HG02981 (cell line): ENCODE data around the gene MAP1LC3B.

Experiments used
- ATAC-seq: cut with Tn5 transposase; IDR thresholded peaks from one replicate; pipeline ENCODE4 v1.9.1; 2021; ENCODE audit warnings: mild to moderate bottlenecking, moderate library complexity; ENCODE audit not compliant: unreplicated experiment

MAP1LC3B gene

DNA sequence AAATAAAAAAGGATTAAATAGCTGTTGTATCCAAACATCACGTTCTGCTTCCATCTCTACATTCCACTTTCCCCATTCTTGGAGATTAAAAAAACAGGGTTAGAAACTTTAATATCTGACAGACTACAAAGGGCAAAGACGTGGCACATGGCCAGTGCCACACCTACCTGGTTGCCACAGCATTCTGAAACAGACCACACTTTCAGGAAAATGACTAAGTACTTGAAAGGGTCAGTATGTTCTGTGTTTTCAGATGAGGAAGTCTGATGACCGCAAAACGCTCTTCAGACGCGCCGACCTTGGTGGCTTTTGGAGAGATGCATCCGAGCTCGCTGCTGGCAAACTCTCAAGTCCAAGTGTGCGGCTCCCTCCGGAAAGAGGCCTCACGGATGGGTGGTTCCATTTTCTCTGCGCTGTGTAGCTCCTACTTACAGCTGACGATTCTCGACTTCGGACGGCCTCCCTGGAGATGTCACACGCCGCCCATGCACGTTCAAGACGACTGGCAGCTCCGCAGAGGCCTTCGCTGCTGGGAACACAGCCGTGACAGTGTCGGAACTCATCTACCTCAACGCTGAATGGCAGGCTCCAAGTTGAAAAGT lies 15.5 kb downstream of the MAP1LC3B start:
- ATAC-seq, result no peak

DNA sequence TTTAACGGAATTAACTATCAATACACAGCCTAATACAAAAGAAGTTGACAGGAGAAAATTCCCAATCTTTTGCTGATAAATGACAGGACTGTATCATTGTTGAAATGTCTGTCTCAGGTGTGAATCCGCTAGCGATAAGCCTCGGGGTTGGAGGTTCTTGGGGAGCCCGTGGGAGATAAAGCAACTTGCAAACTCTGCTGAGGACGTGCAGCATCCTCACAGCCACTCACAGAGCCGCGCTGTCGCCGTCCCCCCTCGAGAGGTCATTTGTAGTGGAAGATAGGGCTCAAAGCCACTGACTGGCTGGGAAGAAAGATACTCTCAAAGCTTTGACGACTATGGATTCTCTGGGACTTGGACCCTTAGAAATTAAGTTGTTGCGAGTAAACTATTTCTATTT lies 17.0 kb downstream of the MAP1LC3B start:
- no peak for ATAC-seq

DNA sequence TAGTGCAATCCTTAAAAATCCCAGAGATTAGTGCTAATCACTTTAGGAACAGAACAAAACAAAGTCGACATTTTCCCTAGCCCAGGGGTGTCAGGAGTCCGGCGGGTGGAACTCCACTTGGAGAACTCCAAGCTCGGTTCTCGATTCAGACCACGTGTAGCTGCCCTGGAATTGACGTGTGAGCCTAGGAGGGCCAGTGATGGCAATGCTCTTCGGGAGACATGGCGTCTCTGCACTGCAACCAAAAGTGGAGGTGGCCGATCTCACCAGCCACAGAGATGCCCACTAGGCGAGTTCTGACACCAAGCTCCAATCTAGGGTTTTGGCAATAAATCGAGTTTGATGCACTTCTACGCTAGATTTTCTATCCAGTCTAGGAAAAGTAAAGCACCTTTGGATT lies 17.6 kb downstream of the MAP1LC3B start:
- no peak for ATAC-seq

GRCh38 chr16:87410530-87410929 lies 18.4 kb downstream of the MAP1LC3B start:
- ATAC-seq, result no peak

DNA sequence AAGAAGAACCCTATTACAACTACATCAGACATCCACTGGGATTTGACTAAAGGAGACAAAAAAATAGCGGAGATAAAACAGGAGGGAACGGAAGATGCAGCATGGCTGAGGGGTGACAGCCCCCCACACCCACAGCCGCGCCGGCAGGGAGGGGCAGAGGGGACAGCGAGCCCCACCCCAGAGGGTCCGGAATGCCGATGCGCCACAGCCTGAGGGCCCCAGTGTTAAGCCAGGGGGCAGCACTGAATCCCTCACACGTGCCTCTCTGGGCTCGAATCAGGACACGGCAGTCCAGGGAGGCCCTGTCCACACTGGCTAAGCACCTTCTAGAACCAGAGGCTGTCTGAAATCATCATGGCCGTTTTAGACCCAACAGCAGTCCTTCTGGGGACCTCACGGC lies 18.8 kb downstream of the MAP1LC3B start:
- no peak for ATAC-seq

DNA sequence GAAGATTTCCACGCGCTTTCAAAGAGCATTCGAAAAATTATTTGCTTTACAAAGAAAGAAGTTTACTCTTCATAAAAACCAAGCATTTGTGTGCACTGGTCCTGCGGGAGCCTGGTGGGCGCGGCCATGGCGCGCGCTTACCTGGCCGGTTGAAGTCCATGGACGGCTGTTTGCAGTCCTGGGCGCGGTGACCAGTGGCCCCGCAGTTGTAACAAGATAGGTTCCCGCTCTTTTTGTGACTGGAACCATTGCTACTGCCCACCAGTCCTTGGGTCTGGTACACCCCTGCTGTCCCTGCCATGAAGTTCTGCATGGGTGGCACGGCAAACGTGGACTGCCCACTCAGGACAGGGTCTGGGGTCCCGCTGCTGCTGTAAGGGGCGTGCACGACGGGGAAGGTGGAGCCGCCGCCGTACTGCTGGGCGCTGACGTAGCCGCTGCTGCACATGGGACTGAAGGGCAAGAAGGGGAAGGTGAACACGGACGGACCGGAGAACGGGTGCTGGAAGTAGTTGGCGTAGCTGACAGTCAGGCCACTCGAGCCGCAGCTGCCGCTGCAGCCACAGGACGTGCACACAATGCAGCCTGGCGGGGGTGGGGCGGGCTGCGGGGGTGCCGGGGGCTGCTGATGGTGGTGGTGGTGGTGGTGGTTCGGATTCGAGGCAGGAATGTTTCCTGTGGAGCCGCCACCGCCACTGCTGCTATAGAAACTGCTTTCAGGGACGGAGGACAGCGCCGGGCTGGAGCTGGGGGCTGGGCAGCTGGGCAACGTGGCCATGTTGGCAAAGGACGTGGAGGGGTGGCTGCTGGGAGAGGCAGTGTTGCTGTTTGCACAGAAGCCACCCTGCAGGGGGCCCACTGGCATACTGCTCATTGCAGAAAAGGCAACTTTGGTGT lies 19.5 kb downstream of the MAP1LC3B start:
- ATAC-seq, result no peak

DNA sequence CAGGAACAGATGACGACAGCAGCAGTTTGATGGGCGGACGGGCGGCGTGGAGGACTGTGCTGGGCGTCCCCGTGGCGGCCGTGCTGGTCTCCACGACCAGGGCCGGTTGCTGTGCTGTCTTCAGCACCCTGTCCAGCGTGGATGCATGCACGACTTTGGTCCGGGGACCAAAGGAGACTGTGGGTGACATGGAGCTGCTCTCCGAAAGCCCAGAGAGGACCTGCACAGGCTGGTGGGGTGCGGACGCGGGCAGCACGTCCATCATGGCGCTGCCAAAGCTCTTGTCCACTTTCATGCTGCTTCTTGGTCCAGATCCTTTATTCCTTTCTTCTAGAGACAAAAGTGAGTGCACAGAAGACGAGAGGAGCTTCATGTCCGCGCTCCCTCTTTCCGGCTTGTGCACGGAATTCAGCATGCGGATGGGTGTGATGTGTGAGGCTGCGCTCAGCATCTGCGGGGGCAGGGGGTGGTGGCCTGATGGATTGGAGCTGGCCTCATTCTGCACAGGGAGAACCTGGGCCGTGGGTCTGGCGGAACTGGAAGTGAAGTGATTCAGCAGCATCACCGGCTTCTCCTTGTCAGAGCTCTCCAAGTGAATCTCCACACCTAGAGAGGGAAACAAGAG lies 20.3 kb downstream of the MAP1LC3B start:
- no peak for ATAC-seq

DNA sequence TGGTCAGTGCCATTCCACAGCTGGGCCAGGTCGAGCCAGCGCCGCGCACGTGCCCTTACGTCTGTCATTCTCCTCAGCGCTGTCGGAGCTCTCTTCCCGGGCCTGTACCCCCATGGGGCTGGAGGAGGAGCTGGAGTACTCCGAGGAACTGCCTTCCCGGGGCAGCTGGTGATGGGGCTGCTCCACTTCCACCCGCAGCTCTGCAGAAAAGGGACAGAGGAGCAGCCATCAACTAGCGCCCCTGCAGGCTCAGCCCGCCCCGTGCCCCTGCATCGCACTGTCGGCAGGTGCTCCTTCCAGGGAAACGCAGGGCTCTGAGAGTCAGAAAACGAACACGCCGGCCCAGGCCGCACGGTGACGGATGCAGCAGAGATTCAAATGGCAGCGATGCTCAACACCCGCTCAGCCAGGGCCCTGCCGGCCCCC lies 20.9 kb downstream of the MAP1LC3B start:
- no peak for ATAC-seq

DNA sequence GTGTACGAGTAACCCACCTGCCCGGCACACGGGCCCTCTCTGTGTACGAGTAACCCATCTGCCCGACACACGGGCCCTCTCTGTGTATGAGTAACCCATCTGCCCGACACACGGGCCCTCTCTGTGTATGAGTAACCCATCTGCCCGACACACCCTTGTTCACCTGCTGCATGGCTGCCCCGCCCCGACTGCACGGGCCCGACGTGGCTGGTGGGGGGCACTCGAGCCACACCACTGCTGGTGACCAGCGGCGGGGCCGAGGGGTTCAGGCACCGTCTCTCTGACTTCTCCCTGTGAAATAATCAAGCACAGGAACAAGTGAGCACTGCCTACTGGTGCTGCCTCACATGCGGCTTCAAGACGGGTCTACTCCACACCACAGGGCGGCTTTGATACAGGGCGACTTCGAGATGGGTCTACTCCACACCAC lies 22.1 kb downstream of the MAP1LC3B start:
- ATAC-seq, result no peak

DNA sequence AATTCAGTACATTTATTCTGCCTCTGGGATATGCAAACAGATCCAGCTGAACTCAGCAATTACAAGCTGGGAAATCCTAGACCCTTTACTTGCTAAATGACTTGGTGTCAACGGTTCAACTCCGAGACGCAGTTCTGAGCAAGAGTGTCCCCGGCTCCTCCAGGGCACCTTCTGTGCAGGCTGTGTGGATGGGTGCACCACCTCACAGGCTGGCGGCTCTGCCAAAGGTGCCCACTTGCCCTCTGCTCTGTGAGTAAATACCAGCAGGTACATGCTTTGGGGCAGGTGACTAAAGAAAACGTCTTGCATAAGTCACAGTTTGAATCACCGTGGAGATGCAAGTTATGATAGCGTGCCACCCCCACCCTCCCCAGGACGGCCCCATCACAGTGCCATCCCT lies 23.3 kb downstream of the MAP1LC3B start:
- no peak for ATAC-seq

DNA sequence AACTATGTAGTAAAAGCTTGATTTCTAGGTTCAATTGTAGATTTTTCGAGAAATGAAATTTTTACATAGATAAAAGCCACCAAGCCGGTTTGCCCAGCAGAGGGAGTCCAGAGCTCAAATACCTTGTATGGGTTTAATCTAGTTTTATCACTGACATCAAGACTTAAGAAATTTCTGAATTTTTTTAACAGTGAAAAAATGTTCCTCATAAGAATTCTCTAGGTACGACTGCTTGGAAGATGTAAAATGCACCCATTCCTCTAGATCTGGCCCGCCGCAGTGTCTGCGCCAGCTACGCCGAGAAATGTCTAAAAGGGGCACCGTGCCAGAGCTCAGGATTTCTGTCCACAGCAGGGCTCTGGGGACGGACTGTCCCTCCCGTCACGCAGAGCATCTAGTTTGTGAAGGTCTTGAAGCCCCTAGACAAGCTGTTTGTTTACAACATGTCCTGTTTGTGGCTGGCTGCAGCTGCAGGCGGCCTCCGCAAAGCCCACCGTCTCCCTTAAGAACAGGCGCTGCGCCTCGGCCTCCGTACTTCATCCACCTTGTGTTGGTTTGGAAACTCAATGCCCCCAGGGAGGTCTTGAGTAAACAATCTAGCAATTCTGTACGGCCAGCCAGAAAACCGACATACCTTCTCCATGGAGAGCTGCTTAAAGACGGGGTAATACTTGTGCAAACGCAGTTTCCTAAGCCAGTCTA lies 24.8 kb downstream of the MAP1LC3B start:
- no peak for ATAC-seq

GRCh38 chr16:87417528-87417910 lies 25.4 kb downstream of the MAP1LC3B start:
- ATAC-seq, result no peak

- no peak for ATAC-seq
These were observed 26.1 kb downstream of the MAP1LC3B start for GRCh38 chr16:87418216-87418615.

- ATAC-seq, result no peak
These were observed 26.5 kb downstream of the MAP1LC3B start for GRCh38 chr16:87418644-87419043.

- ATAC-seq, result no peak
These were observed 28.2 kb downstream of the MAP1LC3B start for GRCh38 chr16:87420026-87421002.

- ATAC-seq, result no peak
These were observed 29.1 kb downstream of the MAP1LC3B start for GRCh38 chr16:87421003-87421912.

DNA sequence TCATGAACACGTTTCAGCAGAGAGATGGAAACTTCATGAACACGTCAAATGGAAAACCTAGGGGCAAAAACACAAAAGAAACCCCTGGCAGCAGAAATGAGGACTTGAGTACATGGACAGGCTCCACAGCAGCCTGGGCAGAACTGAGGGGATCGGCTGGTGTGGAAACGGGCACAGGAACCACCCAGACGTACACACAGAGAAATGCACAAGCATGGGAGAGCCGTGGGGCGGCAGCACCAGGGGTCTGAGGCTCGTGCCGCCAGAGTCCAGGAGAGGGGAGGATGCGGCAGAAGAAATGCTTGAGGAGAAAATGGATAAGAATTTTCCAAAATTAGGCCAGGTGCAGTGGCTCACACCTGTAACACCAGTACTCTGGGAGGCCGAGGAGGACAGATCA lies 30.0 kb downstream of the MAP1LC3B start:
- no peak for ATAC-seq

GRCh38 chr16:87423429-87423828 lies 31.3 kb downstream of the MAP1LC3B start:
- no peak for ATAC-seq

DNA sequence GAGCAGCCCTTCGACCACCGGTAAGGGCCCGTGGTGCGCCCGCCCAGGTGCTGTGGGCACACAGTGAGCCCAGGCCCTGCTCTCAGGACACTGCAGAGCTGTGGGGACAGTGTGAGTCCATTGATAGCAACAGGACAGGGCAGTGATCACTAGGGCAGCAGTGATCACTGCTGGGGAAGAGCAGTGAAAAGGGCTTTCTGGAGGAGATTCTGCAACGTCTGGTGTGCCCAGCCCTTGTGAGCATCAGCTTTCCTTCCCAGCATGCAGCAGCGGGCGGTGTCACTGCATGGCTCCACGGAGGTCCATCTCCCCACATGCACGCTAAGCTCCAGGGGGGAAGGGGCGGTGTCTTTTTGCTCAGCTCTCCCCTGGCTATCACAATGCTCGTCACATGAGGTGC lies 32.1 kb downstream of the MAP1LC3B start:
- ATAC-seq, result no peak
